A673 (cell line): ENCODE data around the gene PA2G4.

Experiments
- CTCF ChIP-seq: fragments of 300-800, 200-600 bp; sonication (generic); conservative IDR thresholded peaks from 2 replicates; pipeline ENCODE4 v1.5.1; 2017; ENCODE audit warnings: low read depth, mild to moderate bottlenecking, antibody characterized with exemption, low read length, moderate library complexity, mixed read lengths
- EZH2 ChIP-seq: fragments of 200-600 bp; sonication (generic); IDR thresholded peaks from 2 replicates; pipeline ENCODE4 v1.6.1; 2017; ENCODE audit warnings: borderline replicate concordance, low read depth, mild to moderate bottlenecking, mixed read lengths, antibody characterized with exemption, low read length; ENCODE audit not compliant: poor library complexity, severe bottlenecking

GRCh38 chr12:56117778-56118687 is 13.7 kb downstream of the PA2G4 start, which contains the start of gene ZC3H10:
- TF ChIP-seq CTCF: peak; percentile 61; the same call in 1 of the 2 replicates
- TF ChIP-seq EZH2: no peak
